GM19240 (cell line): ENCODE data around the gene NDUFA8.

ENCODE experiments used
- DNase-seq: peaks from one replicate; pipeline ENCODE4 v3.0.0; 2011; ENCODE audit warnings: low spot score; ENCODE audit not compliant: insufficient read length

Gene NDUFA8

GRCh38 chr9:122102156-122102555, 57.4 kb downstream of the NDUFA8 start:
- no peak for DNase-seq

GRCh38 chr9:122100756-122101155, 58.8 kb downstream of the NDUFA8 start:
- no peak for DNase-seq

- DNase-seq, result peak; percentile 53
Measured at GRCh38 chr9:122099271-122099869, 60.2 kb downstream of the NDUFA8 start.

- no peak for DNase-seq
Measured at GRCh38 chr9:122097679-122098315, 61.8 kb downstream of the NDUFA8 start.

- DNase-seq, result no peak
Measured at GRCh38 chr9:122096620-122097415, 62.8 kb downstream of the NDUFA8 start.

- peak; percentile 24 for DNase-seq
Measured at GRCh38 chr9:122095010-122095767, 64.4 kb downstream of the NDUFA8 start.
